Aorta (tissue), 5 donors: ENCODE data around the gene AGXT. TPM values are rescaled to one million over a fixed set of nuclear protein-coding genes. Genes with fewer than 3 reads are reported as not detected.

Source experiments
- ATAC-seq: fragments of 200-7000 bp; cut with Tn5 transposase; one replicate; pipeline ENCODE4 v1.9.1; 2022; ENCODE audit warnings: moderate library complexity; ENCODE audit not compliant: low FRiP score
- DNase-seq, 2 donors: peaks; one replicate each; pipeline ENCODE4 v3.0.0-alpha.2; 2020
- H3K27ac ChIP-seq, 2 donors: one replicate each; pipeline ENCODE4 v1.5.1; 2013; ENCODE audit warnings: low read length in 2 of 2, mild to moderate bottlenecking in 2 of 2, moderate library complexity in 2 of 2, control low read depth in 1 of 2, inconsistent platforms in 1 of 2, low read depth in 1 of 2
- H3K27me3 ChIP-seq, 2 donors: one replicate each; pipeline ENCODE4 v1.6.1; 2013; ENCODE audit warnings: control low read depth in 1 of 2, low read length in 1 of 2, mild to moderate bottlenecking in 1 of 2, moderate library complexity in 1 of 2; ENCODE audit not compliant: insufficient read depth in 2 of 2, control insufficient read depth in 1 of 2
- H3K36me3 ChIP-seq, 2 donors: one replicate each; pipeline ENCODE4 v1.6.1; 2013; ENCODE audit warnings: control low read depth in 1 of 2, low read length in 1 of 2, mild to moderate bottlenecking in 1 of 2; ENCODE audit not compliant: insufficient read depth in 2 of 2, control insufficient read depth in 1 of 2
- H3K4me1 ChIP-seq, 2 donors: one replicate each; pipeline ENCODE4 v1.6.1; 2013; ENCODE audit warnings: low read length in 2 of 2, control low read depth in 1 of 2, mild to moderate bottlenecking in 1 of 2, moderate library complexity in 1 of 2; ENCODE audit not compliant: insufficient read depth in 2 of 2, control insufficient read depth in 1 of 2
- H3K4me3 ChIP-seq, 2 donors: one replicate each; pipeline ENCODE4 v1.5.1; 2013; ENCODE audit warnings: low read length in 2 of 2, control low read depth in 1 of 2, mild to moderate bottlenecking in 1 of 2
- H3K9me3 ChIP-seq: one replicate; pipeline ENCODE4 v1.6.1; 2013; ENCODE audit warnings: mild to moderate bottlenecking, low read length; ENCODE audit not compliant: control insufficient read depth
- WGBS, 2 donors: extraction: QIAGEN DNeasy Blood & Tissue Kit; methylation state at CpG; one replicate each; pipeline ENCODE4 v1.1.7; 2013; 5-methylcytosine and 5-hydroxymethylcytosine counted together
- intact Hi-C, 2 donors: fragments of 100-400 bp; cut with DNase I; formaldehyde crosslinking; loops; one replicate each; pipeline versions ENCODE4 v1.14.2 to v1.15.0; 2022
- polyA plus RNA-seq, 2 donors: library from polyadenylated mRNA; stranded (reverse); fragments of 200-250 nt; gene quantifications; one replicate each; pipeline ENCODE4 v1.2.3, GENCODE V29; 2013
- total RNA-seq, 2 donors: library from RNA; stranded (reverse); fragmentation: NEBNext Ultra II Directional; extraction: Animal tissue kit (Norgen Biotek cat#: 25700); gene quantifications; one replicate each; pipeline ENCODE4 v1.2.1, GENCODE V29; 2021
- donor health status: healthy with polysubstance abuse.
- donor health status: Bipolar disorder and iron deficiency.
- donor health status: DM: no; HTN: no; CAD: no.
- donor health status: DM: no; HTN: no; CAD: no.
- donor health status: DM: yes; HTN: yes; CAD: no.

The AGXT gene
- total and polyA plus RNA-seq, 4 donors: not detected

- H3K4me3 ChIP-seq: no peak overlapping the region
- WGBS, 2 donors: 60 to 63% methylated on average over 11 of the region's 11 CpGs
- H3K27me3 ChIP-seq: no peaks in the 10 kb centered on the region
- H3K27ac ChIP-seq: no peak overlapping the region
- H3K4me1 ChIP-seq: no peaks in the 10 kb centered on the region
- no peak for ATAC-seq
- no peak for DNase-seq
- intact Hi-C loops: loop anchor here in 1 of 2 donors (10.0 kb wide), 1 partner anchor 374 kb away; no protein-coding TSS in a partner anchor
- no peaks in the 10 kb centered on the region for H3K9me3 ChIP-seq
- H3K36me3 ChIP-seq: no peaks in the 10 kb centered on the region
Observed at GRCh38 chr2:240850756-240851077, 17.9 kb upstream of the AGXT start.

GRCh38 chr2:240851078-240851991 lies 17.3 kb upstream of the AGXT start:
- Histone ChIP-seq H3K27me3 (no peaks in the 10 kb centered on the region), H3K9me3 (no peaks in the 10 kb centered on the region), H3K4me1 (no peaks in the 10 kb centered on the region), H3K27ac (no peak overlapping the region), H3K4me3 (no peak overlapping the region), H3K36me3 (no peaks in the 10 kb centered on the region)
- intact Hi-C loops: loop anchor here in 1 of 2 donors (10.0 kb wide), 1 partner anchor 373 kb away; no protein-coding TSS in a partner anchor
- 36 to 40% methylated on average over 33 of the region's 33 CpGs for WGBS, 2 donors
- ATAC-seq (peak; percentile 84), DNase-seq (peak; percentile 86 to 94)

GRCh38 chr2:240852671-240853314 lies 15.8 kb upstream of the AGXT start:
- WGBS, 2 donors: 79 to 82% methylated on average over 15 of the region's 15 CpGs
- intact Hi-C loops: loop anchor here in 1 of 2 donors (10.0 kb wide), 1 partner anchor 372 kb away; no protein-coding TSS in a partner anchor
- DNase-seq (no peak), ATAC-seq (no peak)
- H3K36me3 ChIP-seq: no peaks in the 10 kb centered on the region
- H3K9me3 ChIP-seq: no peaks in the 10 kb centered on the region
- no peaks in the 10 kb centered on the region for H3K27me3 ChIP-seq
- no peaks in the 10 kb centered on the region for H3K4me1 ChIP-seq
- no peak overlapping the region for H3K4me3 ChIP-seq
- no peak overlapping the region for H3K27ac ChIP-seq

- H3K27ac ChIP-seq: no peak overlapping the region
- no peaks in the 10 kb centered on the region for H3K9me3 ChIP-seq
- no peaks in the 10 kb centered on the region for H3K36me3 ChIP-seq
- DNase-seq (no peak), ATAC-seq (no peak)
- no peak overlapping the region for H3K4me3 ChIP-seq
- no peaks in the 10 kb centered on the region for H3K4me1 ChIP-seq
- no peaks in the 10 kb centered on the region for H3K27me3 ChIP-seq
- intact Hi-C loops: loop anchor here in 1 of 2 donors (10.0 kb wide), 1 partner anchor 369 kb away; no protein-coding TSS in a partner anchor
- WGBS, 2 donors: 92 to 93% methylated on average over 7 to 8 of the region's 8 CpGs
Observed at GRCh38 chr2:240855670-240856069, 13.0 kb upstream of the AGXT start.

GRCh38 chr2:240856151-240856980 lies 12.3 kb upstream of the AGXT start:
- H3K27me3 ChIP-seq: no peaks in the 10 kb centered on the region
- H3K27ac ChIP-seq: no peak overlapping the region
- WGBS, 2 donors: 70 to 73% methylated on average over 21 of the region's 21 CpGs
- no peaks in the 10 kb centered on the region for H3K4me1 ChIP-seq
- no peaks in the 10 kb centered on the region for H3K9me3 ChIP-seq
- no peak for ATAC-seq
- intact Hi-C loops: loop anchor here in 1 of 2 donors (10.0 kb wide), 1 partner anchor 368 kb away; no protein-coding TSS in a partner anchor
- H3K4me3 ChIP-seq: no peak overlapping the region
- H3K36me3 ChIP-seq: no peaks in the 10 kb centered on the region
- peak; percentile 34 to 74 for DNase-seq

GRCh38 chr2:240857039-240858008 lies 11.3 kb upstream of the AGXT start:
- Histone ChIP-seq H3K4me1 (no peaks in the 10 kb centered on the region), H3K27me3 (no peaks in the 10 kb centered on the region), H3K4me3 (no peak overlapping the region), H3K27ac (no peak overlapping the region), H3K9me3 (no peaks in the 10 kb centered on the region), H3K36me3 (no peaks in the 10 kb centered on the region)
- WGBS, 2 donors: 80 to 84% methylated on average over 21 of the region's 21 CpGs
- ATAC-seq (peak; percentile 20), DNase-seq (no peak)
- intact Hi-C loops: loop anchor here in 1 of 2 donors (10.0 kb wide), 1 partner anchor 367 kb away; no protein-coding TSS in a partner anchor

- WGBS, 2 donors: 82 to 84% methylated on average over 13 of the region's 13 CpGs
- no peaks in the 10 kb centered on the region for H3K27me3 ChIP-seq
- H3K4me1 ChIP-seq: no peaks in the 10 kb centered on the region
- ATAC-seq (no peak), DNase-seq (no peak)
- no peak overlapping the region for H3K27ac ChIP-seq
- no peak overlapping the region for H3K4me3 ChIP-seq
- no peaks in the 10 kb centered on the region for H3K36me3 ChIP-seq
- intact Hi-C loops: loop anchor here in 1 of 2 donors (10.0 kb wide), 1 partner anchor 366 kb away; no protein-coding TSS in a partner anchor
- no peaks in the 10 kb centered on the region for H3K9me3 ChIP-seq
Observed at GRCh38 chr2:240858321-240858720, 10.3 kb upstream of the AGXT start.
